ENCODE data around the gene GLT6D1.

GRCh38 chr9:135681161-135681560 is 41.8 kb upstream of the GLT6D1 start:
- TF ChIP-seq SIN3A (conservative IDR thresholded peaks at IDR 0.05 in 1 of 2, IDR thresholded peaks at IDR 0.05 in 1 of 2; ENCODE audit: low read depth in 1 of 2, low read length in 2 of 2): no peak
- TF ChIP-seq TEAD4 (IDR thresholded peaks at IDR 0.05; ENCODE audit: low read depth, low read length): no peak
- no peak for TF ChIP-seq TCF12 (IDR thresholded peaks at IDR 0.05; ENCODE audit: low read depth, low read length)
- TF ChIP-seq EZH2 (IDR thresholded peaks at IDR 0.05; ENCODE audit: low read depth, low read length, severe bottlenecking): no peak
- no peak for TF ChIP-seq CTCF (IDR thresholded peaks at IDR 0.05; ENCODE audit: control extremely low read depth in 1 of 3, insufficient read depth in 1 of 3, low read depth in 1 of 3, low read length in 3 of 3)
- no peak for TF ChIP-seq SUZ12 (IDR thresholded peaks at IDR 0.05; ENCODE audit: low read length)
- TF ChIP-seq EGR1 (IDR thresholded peaks at IDR 0.05; ENCODE audit: borderline replicate concordance, low read depth, low read length): no peak
- TF ChIP-seq RBBP5 (IDR thresholded peaks at IDR 0.05; ENCODE audit: borderline replicate concordance, low read depth, low read length): no peak
- no peak for TF ChIP-seq BRCA1 (IDR thresholded peaks at IDR 0.05; ENCODE audit: low read depth, low read length)
- TF ChIP-seq POLR2A (IDR thresholded peaks at IDR 0.05; ENCODE audit: control extremely low read depth in 1 of 2, low read depth in 2 of 2, low read length in 2 of 2): no peak
- no peak for TF ChIP-seq SP1 (IDR thresholded peaks at IDR 0.05; ENCODE audit: low read depth, low read length)
- no peak for TF ChIP-seq E2F6 (IDR thresholded peaks at IDR 0.05)

Measured in H1 (cell line).